Stimulated activated naive CD8-positive, alpha-beta T cell treated with anti-CD3 and anti-CD28 coated beads, Interleukin-15, Interleukin-2, amounts not matched to agents 100 ng/mL and 50 ng/mL, for 24 hours (primary cell): Measurements from ENCODE around the gene CLSTN1.

Experiments
- H3K27ac Mint-ChIP-seq: one replicate; pipeline ENCODE4 v1.8.0; 2021; ENCODE audit warnings: mild to moderate bottlenecking, mixed read lengths
- H3K27me3 Mint-ChIP-seq: one replicate; pipeline ENCODE4 v1.8.0; 2021; ENCODE audit warnings: mixed read lengths
- H3K36me3 Mint-ChIP-seq: one replicate; pipeline ENCODE4 v1.8.0; 2021; ENCODE audit warnings: low read depth, mixed read lengths
- H3K4me1 Mint-ChIP-seq: one replicate; pipeline ENCODE4 v1.8.0; 2021; ENCODE audit warnings: low read depth, mixed read lengths
- H3K4me3 Mint-ChIP-seq: one replicate; pipeline ENCODE4 v1.8.0; 2021; ENCODE audit warnings: mild to moderate bottlenecking, mixed read lengths
- H3K9me3 Mint-ChIP-seq: one replicate; pipeline ENCODE4 v1.8.0; 2021; ENCODE audit warnings: mixed read lengths

The CLSTN1 gene

DNA sequence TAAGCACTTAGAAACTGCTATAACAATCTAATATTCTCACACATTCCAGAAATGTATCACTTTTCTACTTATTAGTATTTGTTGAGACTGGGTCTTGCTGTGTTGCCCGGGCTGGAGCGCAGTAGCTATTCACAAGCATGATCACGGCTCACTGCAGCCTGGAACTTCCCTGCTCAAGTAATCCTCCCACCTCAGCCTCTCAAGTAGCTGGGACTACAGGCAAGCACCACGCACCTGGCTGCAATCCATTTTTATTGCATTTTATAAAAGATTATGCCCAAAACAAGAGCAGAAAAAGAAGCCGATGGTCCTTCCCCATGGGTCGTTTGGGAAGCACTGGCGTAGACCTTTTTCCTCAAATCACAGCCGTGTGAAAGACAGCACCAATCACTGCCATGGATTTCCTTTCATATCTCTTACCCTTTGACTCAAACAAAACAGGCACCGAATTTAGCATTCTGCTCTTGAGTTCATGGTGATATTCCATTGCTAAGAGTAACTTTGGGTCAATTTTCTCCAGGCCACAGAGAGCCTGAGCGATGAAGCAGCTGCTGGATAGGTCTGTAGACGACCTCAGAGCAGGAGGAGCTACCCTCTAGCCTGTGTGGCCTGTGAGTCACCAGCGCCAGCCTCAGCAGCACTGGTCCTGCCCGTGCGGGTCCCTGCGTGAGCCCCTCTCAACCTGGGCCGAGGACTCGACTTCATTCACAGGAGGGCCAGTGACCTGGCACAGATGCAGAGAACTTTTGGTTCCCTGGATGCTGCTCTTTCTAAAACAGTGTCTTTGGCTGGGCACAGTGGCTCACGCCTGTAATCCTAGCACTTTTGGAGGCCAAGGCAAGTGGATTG, 91.4 kb downstream of the CLSTN1 start:
- no peak overlapping the region for H3K4me3 Mint-ChIP-seq
- no peaks in the 10 kb centered on the region for H3K9me3 Mint-ChIP-seq
- H3K36me3 Mint-ChIP-seq: peaks cover 65% of the 10 kb centered on the region
- peak overlapping the region; percentile 45 for H3K27ac Mint-ChIP-seq
- peaks cover 52% of the 10 kb centered on the region for H3K4me1 Mint-ChIP-seq
- no peaks in the 10 kb centered on the region for H3K27me3 Mint-ChIP-seq

DNA sequence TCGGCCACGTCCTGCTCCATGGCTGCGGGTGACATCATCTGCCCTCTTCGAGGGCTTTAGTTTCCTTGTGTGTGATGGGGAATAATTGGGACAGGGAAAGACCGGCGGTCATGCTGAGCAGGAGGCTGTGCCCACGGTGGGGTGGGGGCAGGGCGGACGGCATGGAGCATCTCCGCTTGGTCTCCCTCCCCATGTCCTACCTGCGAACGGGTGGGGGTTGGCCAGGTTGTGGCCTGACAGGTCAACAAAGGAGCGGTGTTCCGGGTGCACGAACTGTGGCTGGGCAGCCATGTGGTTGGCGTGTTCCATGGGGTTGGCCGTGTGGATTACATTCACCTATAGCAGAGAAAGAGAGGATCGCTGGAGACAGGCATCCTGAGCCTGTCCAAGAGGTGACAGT, 92.2 kb downstream of the CLSTN1 start:
- H3K9me3 Mint-ChIP-seq: no peaks in the 10 kb centered on the region
- peak overlapping the region; percentile 68 for H3K27ac Mint-ChIP-seq
- H3K36me3 Mint-ChIP-seq: peaks cover 70% of the 10 kb centered on the region
- peak overlapping the region; percentile 19 for H3K4me3 Mint-ChIP-seq
- peaks cover 56% of the 10 kb centered on the region for H3K4me1 Mint-ChIP-seq
- H3K27me3 Mint-ChIP-seq: no peaks in the 10 kb centered on the region

DNA sequence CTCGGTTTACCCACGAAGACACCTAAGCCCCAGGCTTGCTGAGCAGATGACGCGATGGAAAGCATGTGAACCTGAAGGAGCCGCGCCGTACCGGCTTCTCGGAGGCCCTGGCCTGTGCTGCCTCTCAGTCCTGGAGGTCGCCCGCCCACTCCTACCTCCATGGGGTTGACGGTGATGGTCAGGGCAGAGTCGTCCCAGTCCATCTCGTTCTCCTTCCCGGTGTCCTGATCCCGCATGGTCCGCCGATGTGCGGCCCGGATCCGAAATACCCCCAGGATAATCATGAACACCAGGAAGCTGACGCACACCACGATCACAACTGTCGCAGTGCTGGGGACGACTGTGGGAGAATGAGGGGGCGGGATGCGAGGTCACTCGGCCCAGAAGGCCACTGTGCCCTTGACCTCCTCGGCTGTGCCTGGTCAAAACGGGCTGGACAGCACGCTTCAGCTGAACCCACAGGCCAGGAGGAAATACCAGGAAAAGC, 92.7 kb downstream of the CLSTN1 start:
- Mint-ChIP-seq H3K27me3 (no peaks in the 10 kb centered on the region), H3K27ac (peak overlapping the region; percentile 31), H3K4me3 (peak overlapping the region; percentile 51), H3K4me1 (peaks cover 56% of the 10 kb centered on the region), H3K36me3 (peaks cover 73% of the 10 kb centered on the region), H3K9me3 (no peaks in the 10 kb centered on the region)

DNA sequence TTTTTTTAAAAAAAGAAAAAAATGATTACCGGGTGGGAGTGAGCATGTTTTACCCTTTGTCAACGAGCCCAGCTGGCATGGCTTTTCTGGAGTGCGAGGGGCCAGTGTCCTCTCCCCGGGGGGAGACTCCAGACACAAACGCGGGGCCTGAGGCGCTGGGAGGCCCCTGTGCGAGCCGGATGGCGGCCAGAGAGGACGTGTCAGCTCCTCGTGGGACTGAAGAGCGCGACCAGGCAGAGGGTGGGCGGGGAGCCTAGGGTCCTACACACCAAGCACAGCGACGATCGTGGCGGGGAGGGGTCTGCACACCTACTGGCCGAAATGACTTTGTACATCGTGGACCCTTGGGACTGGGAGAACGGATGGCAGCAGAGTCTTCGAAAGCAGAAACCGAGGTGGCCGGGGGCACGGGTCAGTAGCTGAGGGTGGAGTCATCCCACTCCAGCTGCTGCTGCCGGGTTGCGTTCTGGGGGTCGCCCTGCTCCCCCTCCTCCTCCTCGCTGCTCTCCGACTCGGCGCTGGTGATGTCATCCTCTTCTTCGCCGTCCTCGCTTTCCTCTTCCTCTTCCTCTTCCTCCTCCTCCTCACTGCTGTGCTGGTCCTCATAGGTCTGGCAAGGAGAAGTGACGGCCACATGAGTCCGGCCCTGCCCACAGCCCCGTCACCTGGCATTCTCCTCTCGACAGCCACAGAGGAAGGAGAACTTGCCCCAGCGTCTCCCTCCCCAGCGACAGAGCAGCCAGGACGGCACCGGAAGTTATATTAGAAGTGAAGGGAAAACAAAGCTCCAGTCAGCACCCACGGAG, 93.5 kb downstream of the CLSTN1 start:
- no peaks in the 10 kb centered on the region for H3K9me3 Mint-ChIP-seq
- no peaks in the 10 kb centered on the region for H3K27me3 Mint-ChIP-seq
- H3K36me3 Mint-ChIP-seq: peaks cover 73% of the 10 kb centered on the region
- H3K27ac Mint-ChIP-seq: peak overlapping the region; percentile 75
- peaks cover 56% of the 10 kb centered on the region for H3K4me1 Mint-ChIP-seq
- peak overlapping the region; percentile 51 for H3K4me3 Mint-ChIP-seq

DNA sequence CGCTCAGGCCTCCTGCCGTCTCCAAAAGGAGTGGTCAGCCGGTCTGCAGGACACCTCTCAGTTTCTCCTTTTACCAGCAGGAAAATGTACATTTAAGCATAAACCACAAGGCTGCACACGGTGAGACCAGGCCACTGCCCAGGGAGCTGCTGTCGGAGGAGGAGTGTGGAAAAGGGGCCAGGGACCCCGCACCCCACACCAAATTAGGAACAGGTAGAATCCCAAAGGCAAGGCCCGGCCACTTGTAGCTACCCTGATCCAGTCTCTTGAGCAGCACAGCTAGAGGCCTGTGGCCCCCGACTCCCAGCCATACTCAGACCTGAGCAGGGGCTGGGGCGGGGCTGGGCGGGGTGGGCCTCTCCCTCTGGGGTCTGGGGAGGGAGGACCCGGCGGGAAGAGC, 94.2 kb downstream of the CLSTN1 start:
- Mint-ChIP-seq H3K4me3 (no peak overlapping the region), H3K27ac (peak overlapping the region; percentile 64), H3K27me3 (no peaks in the 10 kb centered on the region), H3K4me1 (peaks cover 62% of the 10 kb centered on the region), H3K36me3 (peaks cover 77% of the 10 kb centered on the region), H3K9me3 (no peaks in the 10 kb centered on the region)

DNA sequence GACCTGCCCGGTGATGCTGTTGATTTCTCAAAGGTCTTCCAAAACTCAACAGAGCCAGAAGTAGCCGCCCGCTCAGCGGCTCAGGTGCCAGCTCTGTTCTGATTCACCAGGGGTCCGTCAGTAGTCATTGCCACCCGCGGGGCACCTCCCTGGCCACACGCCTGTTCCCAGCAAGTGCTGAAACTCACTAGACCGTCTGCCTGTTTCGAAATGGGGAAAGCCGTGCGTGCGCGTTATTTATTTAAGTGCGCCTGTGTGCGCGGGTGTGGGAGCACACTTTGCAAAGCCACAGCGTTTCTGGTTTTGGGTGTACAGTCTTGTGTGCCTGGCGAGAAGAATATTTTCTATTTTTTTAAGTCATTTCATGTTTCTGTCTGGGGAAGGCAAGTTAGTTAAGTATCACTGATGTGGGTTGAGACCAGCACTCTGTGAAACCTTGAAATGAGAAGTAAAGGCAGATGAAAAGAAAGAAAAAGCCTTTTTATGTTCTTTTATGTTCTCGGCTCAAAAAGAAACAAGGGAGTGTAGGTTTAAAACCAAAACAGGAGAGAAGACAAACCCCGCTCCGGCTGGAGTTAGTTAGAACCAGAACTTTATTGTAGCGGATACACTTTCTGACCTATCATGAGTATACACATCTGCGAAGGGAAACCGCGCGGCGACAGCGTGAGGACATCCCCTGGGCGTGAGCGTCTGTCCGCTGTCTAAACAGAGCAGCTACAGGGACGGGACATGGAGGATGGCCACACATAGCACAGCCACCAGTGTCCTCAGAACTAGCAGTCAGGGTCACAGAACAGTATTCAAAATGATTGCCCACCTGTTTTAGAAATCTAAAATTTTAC, 95.1 kb downstream of the CLSTN1 start:
- Mint-ChIP-seq H3K27me3 (no peaks in the 10 kb centered on the region), H3K36me3 (peaks cover 80% of the 10 kb centered on the region), H3K27ac (peak overlapping the region; percentile 64), H3K4me3 (peak overlapping the region; percentile 24), H3K4me1 (peaks cover 69% of the 10 kb centered on the region), H3K9me3 (no peaks in the 10 kb centered on the region)

DNA sequence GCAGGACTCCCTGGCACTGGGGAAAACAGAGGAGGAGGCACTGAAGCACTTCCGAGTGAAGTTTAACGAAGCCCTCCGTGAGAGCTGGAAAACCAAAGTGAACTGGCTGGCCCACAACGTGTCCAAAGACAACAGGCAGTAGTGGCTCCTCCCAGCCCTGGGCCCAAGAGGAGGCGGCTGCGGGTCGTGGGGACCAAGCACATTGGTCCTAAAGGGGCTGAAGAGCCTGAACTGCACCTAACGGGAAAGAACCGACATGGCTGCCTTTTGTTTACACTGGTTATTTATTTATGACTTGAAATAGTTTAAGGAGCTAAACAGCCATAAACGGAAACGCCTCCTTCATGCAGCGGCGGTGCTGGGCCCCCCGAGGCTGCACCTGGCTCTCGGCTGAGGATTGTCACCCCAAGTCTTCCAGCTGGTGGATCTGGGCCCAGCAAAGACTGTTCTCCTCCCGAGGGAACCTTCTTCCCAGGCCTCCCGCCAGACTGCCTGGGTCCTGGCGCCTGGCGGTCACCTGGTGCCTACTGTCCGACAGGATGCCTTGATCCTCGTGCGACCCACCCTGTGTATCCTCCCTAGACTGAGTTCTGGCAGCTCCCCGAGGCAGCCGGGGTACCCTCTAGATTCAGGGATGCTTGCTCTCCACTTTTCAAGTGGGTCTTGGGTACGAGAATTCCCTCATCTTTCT, 96.7 kb downstream of the CLSTN1 start:
- peaks cover 62% of the 10 kb centered on the region for H3K4me1 Mint-ChIP-seq
- no peaks in the 10 kb centered on the region for H3K9me3 Mint-ChIP-seq
- peaks cover 81% of the 10 kb centered on the region for H3K36me3 Mint-ChIP-seq
- peak overlapping the region; percentile 64 for H3K27ac Mint-ChIP-seq
- H3K4me3 Mint-ChIP-seq: peak overlapping the region; percentile 10
- H3K27me3 Mint-ChIP-seq: no peaks in the 10 kb centered on the region

DNA sequence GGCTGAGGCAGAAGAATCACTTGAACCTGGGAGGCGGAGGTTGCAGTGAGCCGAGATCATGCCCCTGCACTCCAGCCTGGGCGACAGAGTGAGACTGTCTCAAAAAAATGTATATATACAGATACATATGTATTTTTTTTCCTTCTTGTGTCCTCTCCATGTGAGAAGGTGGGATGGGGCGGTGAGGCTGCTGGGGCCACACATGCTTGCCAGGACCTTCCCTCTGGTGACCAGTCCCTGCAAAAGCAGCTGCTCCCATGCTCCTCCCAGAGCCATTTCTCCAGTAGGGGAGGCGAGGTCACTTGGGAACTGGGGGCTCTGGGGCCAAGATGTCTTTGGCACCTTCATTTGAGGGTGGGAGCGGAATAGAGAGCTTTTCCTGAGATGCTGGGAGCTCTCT, 97.4 kb downstream of the CLSTN1 start:
- Mint-ChIP-seq H3K27ac (no peak overlapping the region), H3K4me3 (no peak overlapping the region), H3K27me3 (no peaks in the 10 kb centered on the region), H3K36me3 (peaks cover 80% of the 10 kb centered on the region), H3K9me3 (no peaks in the 10 kb centered on the region), H3K4me1 (peaks cover 60% of the 10 kb centered on the region)

DNA sequence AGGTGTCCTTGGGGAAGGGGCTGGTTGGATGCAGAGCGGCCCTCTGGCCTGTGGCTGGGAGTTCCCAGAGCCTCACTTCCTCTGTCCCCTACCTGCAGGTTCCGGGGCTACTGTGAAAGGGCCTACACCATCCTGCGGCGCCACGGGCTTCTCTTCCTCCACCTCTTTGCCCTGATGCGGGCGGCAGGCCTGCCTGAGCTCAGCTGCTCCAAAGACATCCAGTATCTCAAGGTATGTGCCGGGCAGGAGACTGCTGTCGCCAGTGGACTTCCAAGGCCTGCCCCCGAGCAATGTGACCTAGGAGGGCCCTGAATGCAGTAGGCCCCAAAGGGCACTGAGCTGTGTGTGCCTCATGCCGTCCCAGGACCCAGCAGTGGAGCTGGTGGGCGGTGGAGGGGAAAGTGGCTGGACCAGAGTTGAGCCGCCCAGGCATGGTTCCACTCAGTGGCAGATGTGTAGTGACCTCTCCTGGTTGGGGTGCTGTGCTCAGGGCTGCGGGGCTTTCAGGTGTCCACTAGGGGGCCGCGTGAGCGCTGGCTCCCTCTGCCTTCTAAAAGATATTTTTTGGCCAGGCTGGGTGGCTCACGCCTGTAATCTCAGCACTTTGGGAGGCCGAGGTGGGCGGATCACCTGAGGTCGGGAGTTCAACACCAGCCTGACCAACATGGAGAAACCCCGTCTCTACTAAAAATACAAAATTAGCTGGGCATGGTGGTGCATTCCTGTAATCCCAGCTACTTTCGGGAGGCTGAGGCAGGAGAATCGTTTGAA, 98.9 kb downstream of the CLSTN1 start:
- H3K36me3 Mint-ChIP-seq: peaks cover 72% of the 10 kb centered on the region
- no peaks in the 10 kb centered on the region for H3K27me3 Mint-ChIP-seq
- peaks cover 60% of the 10 kb centered on the region for H3K4me1 Mint-ChIP-seq
- no peaks in the 10 kb centered on the region for H3K9me3 Mint-ChIP-seq
- H3K27ac Mint-ChIP-seq: no peak overlapping the region
- no peak overlapping the region for H3K4me3 Mint-ChIP-seq

DNA sequence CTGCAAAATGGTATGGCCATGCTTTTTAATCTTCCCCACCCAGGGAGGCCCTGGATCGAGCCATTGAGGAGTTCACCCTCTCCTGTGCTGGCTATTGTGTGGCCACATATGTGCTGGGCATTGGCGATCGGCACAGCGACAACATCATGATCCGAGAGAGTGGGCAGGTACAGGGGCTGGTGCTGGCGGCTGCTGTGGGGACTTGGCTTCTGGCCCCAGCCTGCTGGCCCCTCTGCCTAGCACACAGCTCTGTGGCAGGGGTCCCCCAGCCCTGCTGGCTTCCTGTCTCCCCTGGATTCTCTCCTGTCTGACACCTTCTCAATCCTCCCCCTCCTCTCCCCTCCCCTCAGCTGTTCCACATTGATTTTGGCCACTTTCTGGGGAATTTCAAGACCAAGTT, 99.8 kb downstream of the CLSTN1 start:
- Mint-ChIP-seq H3K27ac (no peak overlapping the region), H3K27me3 (no peaks in the 10 kb centered on the region), H3K4me3 (no peak overlapping the region), H3K9me3 (no peaks in the 10 kb centered on the region), H3K4me1 (peaks cover 64% of the 10 kb centered on the region), H3K36me3 (peaks cover 73% of the 10 kb centered on the region)

DNA sequence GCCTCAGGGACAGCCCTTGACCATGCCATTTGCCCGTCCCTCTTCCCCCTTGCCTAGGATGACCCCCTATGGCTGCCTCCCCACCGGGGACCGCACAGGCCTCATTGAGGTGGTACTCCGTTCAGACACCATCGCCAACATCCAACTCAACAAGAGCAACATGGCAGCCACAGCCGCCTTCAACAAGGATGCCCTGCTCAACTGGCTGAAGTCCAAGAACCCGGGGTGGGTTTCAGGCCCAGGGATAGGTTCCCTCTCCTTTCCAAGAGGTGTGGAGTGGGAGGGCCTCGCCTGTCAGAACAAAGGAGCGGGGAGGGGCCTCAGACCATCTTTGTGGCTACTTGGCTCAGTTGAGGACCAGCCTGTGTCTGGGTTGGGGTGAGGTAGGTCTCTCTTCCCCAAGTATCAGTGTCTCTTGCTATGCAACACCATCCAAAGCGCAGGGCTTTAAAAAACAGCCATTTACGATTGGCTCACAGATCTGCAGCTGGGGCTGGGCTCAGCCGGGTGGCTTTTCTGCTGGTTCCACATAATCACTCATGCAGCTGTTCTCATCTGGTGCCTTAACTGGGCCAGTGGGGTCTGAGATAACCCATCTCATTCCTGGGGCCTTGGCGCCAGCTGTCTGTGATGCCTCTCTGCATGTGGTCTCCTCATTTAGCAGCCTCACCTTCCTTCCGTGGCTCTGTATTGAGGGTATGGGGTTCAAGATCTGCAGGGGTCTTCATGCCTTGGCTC, 100.5 kb downstream of the CLSTN1 start:
- peaks cover 64% of the 10 kb centered on the region for H3K4me1 Mint-ChIP-seq
- H3K9me3 Mint-ChIP-seq: no peaks in the 10 kb centered on the region
- H3K27ac Mint-ChIP-seq: peak overlapping the region; percentile 52
- H3K27me3 Mint-ChIP-seq: no peaks in the 10 kb centered on the region
- no peak overlapping the region for H3K4me3 Mint-ChIP-seq
- H3K36me3 Mint-ChIP-seq: peaks cover 66% of the 10 kb centered on the region

DNA sequence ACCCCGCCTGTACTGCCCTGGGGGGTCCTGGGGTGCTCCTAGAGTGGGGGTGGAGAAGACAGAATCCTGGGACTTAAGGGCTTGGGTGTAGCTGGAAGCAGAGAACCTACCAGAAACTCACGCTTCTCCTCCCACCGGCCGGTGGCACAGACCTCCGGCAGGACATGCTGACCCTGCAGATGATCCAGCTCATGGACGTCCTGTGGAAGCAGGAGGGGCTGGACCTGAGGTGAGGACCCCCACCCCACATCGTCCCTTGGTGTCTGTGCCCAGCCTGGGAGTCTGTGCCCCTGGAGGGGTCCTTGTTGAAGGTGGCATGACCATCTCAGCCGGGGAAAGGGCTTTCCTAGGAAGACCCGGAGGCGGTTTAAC, 101.4 kb downstream of the CLSTN1 start:
- H3K27me3 Mint-ChIP-seq: no peaks in the 10 kb centered on the region
- no peak overlapping the region for H3K4me3 Mint-ChIP-seq
- no peak overlapping the region for H3K27ac Mint-ChIP-seq
- peaks cover 64% of the 10 kb centered on the region for H3K4me1 Mint-ChIP-seq
- H3K36me3 Mint-ChIP-seq: peaks cover 66% of the 10 kb centered on the region
- no peaks in the 10 kb centered on the region for H3K9me3 Mint-ChIP-seq
